Astrocyte (in vitro differentiated cells and primary cell): Measurements from ENCODE around the gene STOML1. TPM values are rescaled to one million over a fixed set of nuclear protein-coding genes. Genes with fewer than 3 reads are reported as not detected.

ENCODE experiments used
- DNase-seq: peaks from one replicate; pipeline ENCODE4 v3.0.0-alpha.2; 2010; ENCODE audit warnings: low read depth
- FAIRE-seq: peaks from 2 replicates; lab custom pipeline; 2011; peaks lifted over from hg19 to GRCh38; lab: Jason Lieb, UNC
- H2AFZ ChIP-seq: 2 replicates; pipeline ENCODE4 v1.6.0; 2012; ENCODE audit warnings: low read depth, low read length, inconsistent platforms
- H3K27ac ChIP-seq: 2 replicates; pipeline ENCODE4 v1.5.1; 2011; ENCODE audit warnings: low read depth, low read length, inconsistent platforms
- H3K27me3 ChIP-seq: 2 replicates; pipeline ENCODE4 v1.6.0; 2011; ENCODE audit warnings: low read length, inconsistent platforms; ENCODE audit not compliant: insufficient read depth
- H3K36me3 ChIP-seq: 2 replicates; pipeline ENCODE4 v1.5.1; 2011; ENCODE audit warnings: low read length, inconsistent platforms; ENCODE audit not compliant: insufficient read depth
- H3K4me1 ChIP-seq: 2 replicates; pipeline ENCODE4 v1.5.1; 2011; ENCODE audit warnings: low read length, inconsistent platforms; ENCODE audit not compliant: insufficient read depth
- H3K4me2 ChIP-seq: 2 replicates; pipeline ENCODE4 v1.6.0; 2012; ENCODE audit warnings: low read length, inconsistent platforms
- H3K4me3 ChIP-seq: 2 replicates; pipeline ENCODE4 v1.5.1; 2011; ENCODE audit warnings: low read depth, mild to moderate bottlenecking, low read length, inconsistent platforms; ENCODE audit not compliant: insufficient read depth
- H3K79me2 ChIP-seq: 2 replicates; pipeline ENCODE4 v1.6.0; 2012; ENCODE audit warnings: mild to moderate bottlenecking, low read length, inconsistent platforms; ENCODE audit not compliant: insufficient read depth
- H3K9ac ChIP-seq: 2 replicates; pipeline ENCODE4 v1.6.0; 2012; ENCODE audit warnings: mild to moderate bottlenecking, low read length, inconsistent platforms
- H3K9me3 ChIP-seq: 2 replicates; pipeline ENCODE4 v1.5.1; 2012; ENCODE audit warnings: low read depth, mild to moderate bottlenecking, low read length, inconsistent platforms; ENCODE audit not compliant: insufficient read depth
- H4K20me1 ChIP-seq: 2 replicates; pipeline ENCODE4 v1.6.0; 2012; ENCODE audit warnings: low read length, inconsistent platforms; ENCODE audit not compliant: insufficient read depth
- H3K27ac Mint-ChIP-seq: one replicate; pipeline ENCODE4 v1.8.0; 2021; ENCODE audit warnings: mild to moderate bottlenecking, mixed read lengths; ENCODE audit not compliant: unreplicated experiment
- H3K27me3 Mint-ChIP-seq: one replicate; pipeline ENCODE4 v1.8.0; 2021; ENCODE audit warnings: low read depth, mixed read lengths; ENCODE audit not compliant: unreplicated experiment
- H3K36me3 Mint-ChIP-seq: one replicate; pipeline ENCODE4 v1.8.0; 2021; ENCODE audit warnings: low read depth, mixed read lengths; ENCODE audit not compliant: unreplicated experiment
- H3K4me1 Mint-ChIP-seq: one replicate; pipeline ENCODE4 v1.8.0; 2021; ENCODE audit warnings: low read depth, mixed read lengths; ENCODE audit not compliant: unreplicated experiment
- H3K4me3 Mint-ChIP-seq: one replicate; pipeline ENCODE4 v1.8.0; 2021; ENCODE audit warnings: mild to moderate bottlenecking, moderate library complexity, mixed read lengths; ENCODE audit not compliant: unreplicated experiment
- H3K9me3 Mint-ChIP-seq: one replicate; pipeline ENCODE4 v1.8.0; 2021; ENCODE audit warnings: mild to moderate bottlenecking, mixed read lengths; ENCODE audit not compliant: unreplicated experiment
- CTCF ChIP-seq: IDR thresholded peaks from 2 replicates; pipeline ENCODE4 v1.5.1; 2011; ENCODE audit warnings: low read depth, mild to moderate bottlenecking, inconsistent platforms, low read length, moderate library complexity; ENCODE audit not compliant: insufficient read depth
- EZH2 ChIP-seq: IDR thresholded peaks from 2 replicates; pipeline ENCODE4 v1.6.1; 2012; ENCODE audit warnings: mild to moderate bottlenecking, low read length, inconsistent platforms; ENCODE audit not compliant: insufficient read depth
- total RNA-seq: library from RNA; stranded (reverse); gene quantifications from 2 replicates; pipeline ENCODE4 v1.2.1, GENCODE V29; 2021

The STOML1 gene
- total RNA-seq, 1 donor from 2014 or later: 12.4 TPM

DNA sequence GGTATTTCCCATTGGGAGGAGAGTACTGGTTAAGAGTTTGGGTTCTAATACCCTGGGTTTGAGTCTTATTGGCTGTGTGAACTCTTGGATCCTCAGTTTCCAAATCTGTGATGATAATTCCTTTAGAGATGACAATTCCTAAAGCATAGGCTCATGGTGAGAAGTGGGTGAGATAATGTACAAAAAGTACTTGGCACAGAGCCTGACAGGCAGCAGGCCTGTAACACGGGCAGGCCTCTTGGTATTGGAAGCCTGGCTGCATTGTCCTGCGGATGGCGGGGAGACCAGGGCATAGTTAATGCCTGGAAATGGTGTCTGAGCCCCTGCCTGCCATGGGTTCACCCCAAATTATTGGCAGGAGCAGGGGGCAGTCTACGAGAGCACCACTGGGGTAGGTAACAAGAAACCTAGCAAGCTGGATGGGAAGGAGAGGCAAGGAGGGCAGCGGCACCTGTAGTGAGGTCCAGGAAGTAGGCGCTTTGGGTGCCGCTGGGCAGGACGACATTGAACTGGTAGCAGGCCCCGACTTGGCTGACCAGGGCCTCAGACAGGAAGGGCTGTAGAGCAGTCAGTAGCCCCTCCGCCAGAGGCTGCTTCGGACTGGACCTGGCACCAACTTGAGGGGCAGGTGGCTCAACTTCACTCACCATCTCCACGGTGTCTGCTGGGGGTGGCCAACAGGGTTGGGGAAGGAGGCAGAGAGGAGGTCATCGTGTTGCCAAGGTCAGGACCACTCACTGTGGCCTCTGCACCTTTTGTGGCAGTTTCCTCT is 7.7 kb downstream of the STOML1 start:
- no peaks in the 10 kb centered on the region for H4K20me1 ChIP-seq
- H3K4me2 ChIP-seq: peak overlapping the region; percentile 2
- no peak overlapping the region for H3K4me3 ChIP-seq
- DNase-seq (no peak), FAIRE-seq (no peak)
- H3K36me3 ChIP-seq: no peaks in the 10 kb centered on the region
- peaks cover 65% of the 10 kb centered on the region for H3K4me1 Mint-ChIP-seq
- H3K4me3 Mint-ChIP-seq: peak overlapping the region; percentile 43
- H3K9ac ChIP-seq: no peak overlapping the region
- no peaks in the 10 kb centered on the region for H3K27me3 ChIP-seq
- H3K27ac Mint-ChIP-seq: peak overlapping the region; percentile 85
- no peak overlapping the region for H3K27ac ChIP-seq
- peaks cover 5% of the 10 kb centered on the region for H3K36me3 Mint-ChIP-seq
- no peaks in the 10 kb centered on the region for H3K9me3 Mint-ChIP-seq
- H3K27me3 Mint-ChIP-seq: no peaks in the 10 kb centered on the region
- H3K4me1 ChIP-seq: peaks cover 60% of the 10 kb centered on the region
- H3K79me2 ChIP-seq: no peaks in the 10 kb centered on the region
- no peak overlapping the region for H2AFZ ChIP-seq
- H3K9me3 ChIP-seq: no peaks in the 10 kb centered on the region
- no peak for TF ChIP-seq EZH2
- TF ChIP-seq CTCF: no peak

DNA sequence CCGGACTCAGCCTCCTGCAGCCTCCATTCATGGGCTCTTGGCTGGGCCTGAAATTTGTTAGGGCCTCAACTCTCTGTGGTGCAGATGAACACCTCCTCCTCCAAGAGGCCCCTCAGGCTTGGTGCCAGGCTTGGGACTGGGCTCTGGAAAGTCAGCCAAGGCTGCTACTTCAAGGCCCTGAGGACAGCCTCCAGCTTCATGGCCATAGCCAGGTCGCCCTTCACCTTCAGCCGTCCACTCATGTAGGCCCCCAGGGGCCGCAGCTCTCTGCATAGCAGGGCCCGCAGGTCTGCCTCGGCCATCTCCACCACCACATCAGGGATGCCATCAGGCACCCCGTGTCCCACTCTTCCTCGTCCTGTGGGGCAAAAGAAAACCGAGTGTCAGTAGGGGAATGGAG is 8.3 kb downstream of the STOML1 start:
- H3K27ac ChIP-seq: peak overlapping the region; percentile 84
- Mint-ChIP-seq H3K4me3 (peak overlapping the region; percentile 43), H3K4me1 (peaks cover 59% of the 10 kb centered on the region), H3K9me3 (no peaks in the 10 kb centered on the region), H3K27ac (no peak overlapping the region), H3K36me3 (peaks cover 5% of the 10 kb centered on the region), H3K27me3 (no peaks in the 10 kb centered on the region)
- no peaks in the 10 kb centered on the region for H3K9me3 ChIP-seq
- no peaks in the 10 kb centered on the region for H4K20me1 ChIP-seq
- H2AFZ ChIP-seq: no peak overlapping the region
- peaks cover 54% of the 10 kb centered on the region for H3K4me1 ChIP-seq
- TF ChIP-seq EZH2 (no peak), CTCF (no peak)
- H3K9ac ChIP-seq: peak overlapping the region; percentile 63
- no peak overlapping the region for H3K4me2 ChIP-seq
- no peaks in the 10 kb centered on the region for H3K79me2 ChIP-seq
- no peaks in the 10 kb centered on the region for H3K36me3 ChIP-seq
- H3K27me3 ChIP-seq: no peaks in the 10 kb centered on the region
- no peak overlapping the region for H3K4me3 ChIP-seq
- DNase-seq (no peak), FAIRE-seq (no peak)

- no peak overlapping the region for H3K4me3 Mint-ChIP-seq
- Histone ChIP-seq H2AFZ (no peak overlapping the region), H3K4me3 (no peak overlapping the region), H3K27me3 (no peaks in the 10 kb centered on the region), H4K20me1 (no peaks in the 10 kb centered on the region), H3K9me3 (no peaks in the 10 kb centered on the region), H3K9ac (peak overlapping the region; percentile 63), H3K36me3 (no peaks in the 10 kb centered on the region), H3K79me2 (no peaks in the 10 kb centered on the region), H3K4me1 (peaks cover 49% of the 10 kb centered on the region), H3K4me2 (peak overlapping the region; percentile 74), H3K27ac (peak overlapping the region; percentile 84)
- FAIRE-seq (no peak), DNase-seq (peak; percentile 66)
- H3K9me3 Mint-ChIP-seq: no peaks in the 10 kb centered on the region
- H3K27ac Mint-ChIP-seq: peak overlapping the region; percentile 81
- TF ChIP-seq CTCF (no peak), EZH2 (no peak)
- H3K27me3 Mint-ChIP-seq: no peaks in the 10 kb centered on the region
- H3K36me3 Mint-ChIP-seq: peaks cover 5% of the 10 kb centered on the region
- H3K4me1 Mint-ChIP-seq: peaks cover 56% of the 10 kb centered on the region
Observed at GRCh38 chr15:73983211-73983727, 8.8 kb downstream of the STOML1 start.
